ENCODE data around the gene GSTO2.

The GSTO2 gene

GRCh38 chr10:104253606-104254410 lies 15.2 kb upstream of the GSTO2 start:
- no peak for DNase-seq (ENCODE audit: low spot score)

GRCh38 chr10:104254493-104255310 lies 14.3 kb upstream of the GSTO2 start, which contains the start of gene GSTO1:
GSTO1 (plus strand) TSS chr10:104254892; CDS start chr10:104254929, 37 bp downstream.
- peak; percentile 65 for DNase-seq (ENCODE audit: low spot score)

- peak; percentile 22 for DNase-seq (ENCODE audit: low spot score)
Observed at GRCh38 chr10:104255311-104255981, 13.5 kb upstream of the GSTO2 start.

GRCh38 chr10:104256335-104256961 lies 12.5 kb upstream of the GSTO2 start:
- no peak for DNase-seq (ENCODE audit: low spot score)

- no peak for DNase-seq (ENCODE audit: low spot score)
Observed at GRCh38 chr10:104257235-104257634, 11.7 kb upstream of the GSTO2 start.

GRCh38 chr10:104258209-104258608 lies 10.8 kb upstream of the GSTO2 start:
- no peak for DNase-seq (ENCODE audit: low spot score)

GRCh38 chr10:104259456-104259855 lies 9.5 kb upstream of the GSTO2 start:
- no peak for DNase-seq (ENCODE audit: low spot score)

GRCh38 chr10:104259999-104260774 lies 8.8 kb upstream of the GSTO2 start:
- DNase-seq (ENCODE audit: low spot score): no peak

GRCh38 chr10:104260775-104261115 lies 8.2 kb upstream of the GSTO2 start:
- DNase-seq (ENCODE audit: low spot score): no peak

- no peak for DNase-seq (ENCODE audit: low spot score)
Observed at GRCh38 chr10:104262055-104262454, 6.9 kb upstream of the GSTO2 start.

- DNase-seq (ENCODE audit: low spot score): no peak
Observed at GRCh38 chr10:104264783-104265182, 4.2 kb upstream of the GSTO2 start.

GRCh38 chr10:104267721-104268404 lies 1.1 kb upstream of the GSTO2 start:
- no peak for DNase-seq (ENCODE audit: low spot score)

- no peak for DNase-seq (ENCODE audit: low spot score)
Observed at GRCh38 chr10:104268405-104268712, 625 bp upstream of the GSTO2 start.

- DNase-seq (ENCODE audit: low spot score): no peak
Observed at GRCh38 chr10:104273286-104273685, 4.3 kb downstream of the GSTO2 start.

- no peak for DNase-seq (ENCODE audit: low spot score)
Observed at GRCh38 chr10:104273899-104274575, 5.1 kb downstream of the GSTO2 start.

GRCh38 chr10:104274762-104275721 lies 6.1 kb downstream of the GSTO2 start:
- DNase-seq (ENCODE audit: low spot score): peak; percentile 76

GRCh38 chr10:104276192-104276591 lies 7.2 kb downstream of the GSTO2 start:
- DNase-seq (ENCODE audit: low spot score): no peak

GRCh38 chr10:104277785-104278184 lies 8.8 kb downstream of the GSTO2 start:
- no peak for DNase-seq (ENCODE audit: low spot score)

GRCh38 chr10:104279550-104280259 lies 10.7 kb downstream of the GSTO2 start:
- no peak for DNase-seq (ENCODE audit: low spot score)

All from germinal center (tissue), 1 donor.